Hepatocyte (in vitro differentiated cells): ENCODE data around the gene MRPS27.

ENCODE experiments used
- EZH2 ChIP-seq: fragments of 200-600 bp; sonication (generic); IDR thresholded peaks from 2 replicates; pipeline ENCODE4 v1.6.1; 2016; ENCODE audit warnings: antibody characterized with exemption, mild to moderate bottlenecking, borderline replicate concordance
- EZH2phosphoT487 ChIP-seq: fragments of 200-600 bp; sonication (generic); IDR thresholded peaks from one replicate; pipeline ENCODE4 v1.6.1; 2018; ENCODE audit warnings: antibody characterized with exemption, mild to moderate bottlenecking, low read depth, moderate library complexity; ENCODE audit not compliant: unreplicated experiment, severe bottlenecking
- TF ChIP-seq, protein P1 (sequence below): fragments of 200-600 bp; sonication (generic); IDR thresholded peaks from 2 replicates; pipeline ENCODE4 v1.5.1; 2016; ENCODE audit warnings: antibody characterized with exemption, mild to moderate bottlenecking; ENCODE audit not compliant: poor library complexity

DNA sequence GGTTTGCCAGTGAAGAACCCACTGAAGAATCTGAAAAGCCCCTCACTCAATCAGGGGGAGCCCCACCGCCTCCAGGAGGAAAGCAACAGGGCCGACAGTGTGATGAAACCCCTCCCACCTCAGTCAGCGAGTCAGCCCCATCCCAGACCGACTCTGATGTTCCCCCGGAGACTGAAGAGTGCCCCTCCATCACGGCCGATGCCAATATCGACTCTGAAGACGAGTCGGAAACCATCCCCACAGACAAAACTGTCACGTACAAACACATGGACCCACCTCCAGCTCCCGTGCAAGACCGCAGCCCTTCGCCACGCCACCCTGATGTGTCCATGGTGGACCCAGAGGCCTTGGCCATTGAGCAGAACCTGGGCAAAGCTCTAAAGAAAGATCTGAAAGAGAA lies 120.4 kb downstream of the MRPS27 start:
- TF ChIP-seq EZH2 (no peak), EZH2phosphoT487 (no peak)
- TF ChIP-seq, protein P1, sequence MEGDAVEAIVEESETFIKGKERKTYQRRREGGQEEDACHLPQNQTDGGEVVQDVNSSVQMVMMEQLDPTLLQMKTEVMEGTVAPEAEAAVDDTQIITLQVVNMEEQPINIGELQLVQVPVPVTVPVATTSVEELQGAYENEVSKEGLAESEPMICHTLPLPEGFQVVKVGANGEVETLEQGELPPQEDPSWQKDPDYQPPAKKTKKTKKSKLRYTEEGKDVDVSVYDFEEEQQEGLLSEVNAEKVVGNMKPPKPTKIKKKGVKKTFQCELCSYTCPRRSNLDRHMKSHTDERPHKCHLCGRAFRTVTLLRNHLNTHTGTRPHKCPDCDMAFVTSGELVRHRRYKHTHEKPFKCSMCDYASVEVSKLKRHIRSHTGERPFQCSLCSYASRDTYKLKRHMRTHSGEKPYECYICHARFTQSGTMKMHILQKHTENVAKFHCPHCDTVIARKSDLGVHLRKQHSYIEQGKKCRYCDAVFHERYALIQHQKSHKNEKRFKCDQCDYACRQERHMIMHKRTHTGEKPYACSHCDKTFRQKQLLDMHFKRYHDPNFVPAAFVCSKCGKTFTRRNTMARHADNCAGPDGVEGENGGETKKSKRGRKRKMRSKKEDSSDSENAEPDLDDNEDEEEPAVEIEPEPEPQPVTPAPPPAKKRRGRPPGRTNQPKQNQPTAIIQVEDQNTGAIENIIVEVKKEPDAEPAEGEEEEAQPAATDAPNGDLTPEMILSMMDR, result no peak
